Stimulated activated CD8-positive, alpha-beta memory T cell treated with anti-CD3 and anti-CD28 coated beads, Interleukin-15, amount 100 ng/mL, for 1 hour (primary cell): ENCODE measurements around the gene NR2F6.
A peak's percentile ranks its signal among the peaks of the same experiment; 100 is the strongest.
"Not testable (repeated sequence)": the region's sequence is repeated elsewhere in the genome, so short reads cannot be mapped to it uniquely, and the experiment has no call there.

ENCODE experiments used
- DNase-seq: peaks from one replicate; pipeline ENCODE4 v3.0.0-alpha.2; 2020; ENCODE audit warnings: low read depth

The NR2F6 gene

DNA sequence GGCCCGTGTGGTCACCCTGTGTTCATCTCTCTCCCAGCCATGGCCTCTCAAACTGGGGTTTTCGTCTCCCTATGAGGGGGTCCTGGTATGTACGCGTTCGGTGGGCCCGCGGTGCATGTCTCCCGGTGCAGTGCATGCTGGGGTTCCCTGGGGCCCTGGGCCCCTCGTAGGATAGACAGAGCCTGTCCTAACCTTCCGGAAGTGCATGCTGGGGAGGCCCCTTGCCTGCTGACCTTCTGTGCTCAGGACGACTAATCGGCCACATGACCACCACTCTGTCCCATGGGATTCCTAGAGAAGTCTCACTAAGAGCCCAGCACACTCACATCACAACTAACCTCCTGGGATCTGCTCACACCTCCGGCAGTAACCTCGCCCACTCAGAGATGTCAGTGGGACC, 35.4 kb downstream of the NR2F6 start:
- DNase-seq: no peak

DNA sequence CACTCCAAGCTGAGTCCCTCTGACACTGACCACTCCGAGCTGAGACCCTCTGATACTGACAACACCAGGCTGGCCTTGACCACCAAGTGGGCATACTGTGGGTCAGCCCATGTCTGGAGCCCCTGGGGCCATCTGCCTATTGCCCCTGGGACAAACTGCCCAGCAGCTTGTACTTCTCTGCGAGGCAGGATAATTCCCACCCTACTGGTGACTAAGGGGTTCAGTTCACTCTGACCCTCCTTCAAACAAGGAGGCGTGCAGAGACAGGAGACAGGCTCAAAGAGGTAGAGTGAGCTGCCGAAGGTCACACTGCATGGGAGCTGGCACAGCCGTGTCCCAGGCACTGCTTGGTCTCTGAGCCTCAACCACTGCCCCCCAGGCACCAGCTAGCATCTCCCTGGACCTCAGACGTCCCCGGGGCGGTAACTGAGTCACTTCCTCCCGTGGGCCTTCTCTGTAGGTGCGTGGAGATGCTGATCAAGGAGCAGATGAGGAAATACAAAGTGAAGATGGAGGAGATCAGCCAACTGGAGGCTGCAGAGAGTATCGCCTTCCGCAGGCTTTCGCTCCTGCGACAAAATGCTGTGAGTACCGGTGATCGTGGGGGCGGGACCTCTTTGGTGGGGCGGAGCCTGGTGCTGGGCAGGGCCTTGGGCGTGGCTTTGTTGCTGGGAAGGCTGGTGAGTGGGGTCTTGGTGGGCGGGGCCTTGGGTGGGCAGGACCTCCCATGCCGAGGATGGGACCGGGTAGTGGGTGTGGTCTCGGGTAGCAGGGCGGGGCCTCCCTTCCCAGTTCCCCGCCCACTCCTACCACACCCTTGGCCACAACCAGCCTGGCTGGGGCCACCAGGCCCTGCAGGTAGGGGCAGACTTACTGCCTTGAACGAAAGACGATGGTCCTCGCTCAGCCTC, 36.3 kb downstream of the NR2F6 start:
- DNase-seq: no peak

DNA sequence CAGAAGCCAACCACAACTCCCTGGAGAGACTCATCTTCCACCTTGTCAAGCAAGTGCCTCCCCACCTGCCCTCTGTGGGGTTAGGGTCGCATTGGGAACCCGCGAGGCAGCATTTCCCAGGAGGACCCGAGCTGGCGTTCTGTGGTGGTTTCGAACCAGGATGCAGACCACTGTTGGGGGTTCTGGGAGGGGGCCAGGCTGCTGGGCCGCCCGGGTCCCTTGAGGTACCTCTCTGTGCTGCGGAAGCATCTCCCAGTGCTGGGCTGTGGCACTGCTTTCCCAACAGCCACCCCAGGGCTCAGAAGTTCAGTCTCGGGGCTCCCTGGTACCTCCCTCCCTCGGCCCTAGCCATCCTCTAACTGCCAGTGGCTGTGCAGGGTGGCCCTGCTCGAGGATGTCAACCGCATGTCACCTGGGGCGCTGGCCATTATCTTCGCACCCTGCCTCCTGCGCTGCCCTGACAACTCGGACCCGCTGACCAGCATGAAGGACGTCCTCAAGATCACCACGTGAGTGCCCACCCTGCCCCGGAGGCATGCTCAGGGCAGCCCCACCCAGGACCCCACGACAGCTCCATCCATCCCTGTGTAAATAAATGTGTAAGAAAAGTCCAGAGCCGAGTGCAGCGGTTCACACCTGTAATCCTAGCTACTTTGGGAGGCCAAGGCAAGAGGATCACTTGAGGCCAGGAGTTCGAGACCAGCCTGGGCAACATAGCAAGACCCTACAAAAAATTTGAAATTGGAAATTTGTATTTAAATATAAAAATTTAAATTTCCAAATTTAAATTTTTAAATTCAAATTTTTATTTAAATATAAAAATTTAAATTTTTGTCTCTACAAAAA, 38.8 kb downstream of the NR2F6 start:
- DNase-seq: no peak

DNA sequence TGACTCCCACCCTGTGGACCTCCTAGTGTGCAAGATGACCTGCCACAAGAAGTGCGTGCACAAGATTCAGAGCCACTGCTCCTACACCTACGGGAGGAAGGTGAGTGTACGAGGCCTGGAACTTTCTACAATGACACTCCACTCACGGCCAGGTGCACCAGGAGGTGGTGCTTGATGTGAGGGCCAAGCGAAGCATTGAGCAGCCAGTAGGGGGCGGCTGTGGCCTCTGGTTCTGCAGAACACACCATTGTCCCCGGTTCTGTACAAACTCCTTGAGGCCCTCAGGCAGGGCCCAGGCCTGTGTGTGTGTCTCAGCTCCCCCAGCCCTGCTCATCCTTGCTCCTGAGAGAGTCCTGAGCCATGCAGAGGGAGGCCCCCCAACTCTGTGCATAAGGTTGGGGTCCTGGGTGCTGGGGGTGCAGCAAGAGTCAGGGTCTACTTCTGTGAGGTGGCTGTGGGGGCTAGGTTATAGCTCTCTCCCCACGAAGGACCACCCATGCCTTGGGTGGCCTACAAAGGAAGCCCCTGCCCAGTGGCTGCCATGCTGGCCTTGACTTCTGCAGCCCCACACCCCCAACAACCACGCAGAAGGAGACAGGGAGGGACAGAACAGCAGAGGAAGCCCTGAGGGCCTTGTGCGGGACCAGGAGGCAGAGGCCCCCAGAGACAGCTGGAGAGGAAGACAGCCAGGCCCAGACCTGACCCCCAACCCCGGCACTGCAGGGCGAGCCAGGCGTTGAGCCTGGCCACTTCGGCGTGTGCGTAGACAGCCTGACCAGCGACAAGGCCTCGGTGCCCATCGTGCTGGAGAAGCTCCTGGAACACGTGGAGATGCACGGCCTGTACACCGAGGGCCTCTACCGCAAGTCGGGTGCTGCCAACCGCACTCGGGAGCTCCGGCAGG, 40.2 kb downstream of the NR2F6 start:
- no peak for DNase-seq

DNA sequence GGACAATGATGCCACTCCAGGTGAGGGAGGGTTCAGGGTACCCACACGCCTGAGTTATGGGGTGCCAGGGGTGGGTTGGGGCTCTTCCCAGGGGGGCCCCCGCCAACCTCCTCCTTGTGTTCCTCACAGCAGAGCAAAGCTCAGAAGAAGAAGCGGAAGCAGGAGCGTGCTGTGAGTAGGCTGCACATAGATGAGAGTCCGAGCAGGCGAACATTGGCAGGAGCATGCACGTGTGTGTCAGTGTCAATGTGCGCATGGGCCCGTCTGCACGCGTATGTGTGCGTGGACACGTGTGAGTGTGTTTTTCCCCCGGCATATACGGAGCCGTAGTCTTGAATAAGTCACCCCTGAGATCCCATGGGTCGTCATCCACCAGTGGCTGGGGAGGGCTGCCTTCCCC, 43.0 kb downstream of the NR2F6 start:
- DNase-seq: no peak

DNA sequence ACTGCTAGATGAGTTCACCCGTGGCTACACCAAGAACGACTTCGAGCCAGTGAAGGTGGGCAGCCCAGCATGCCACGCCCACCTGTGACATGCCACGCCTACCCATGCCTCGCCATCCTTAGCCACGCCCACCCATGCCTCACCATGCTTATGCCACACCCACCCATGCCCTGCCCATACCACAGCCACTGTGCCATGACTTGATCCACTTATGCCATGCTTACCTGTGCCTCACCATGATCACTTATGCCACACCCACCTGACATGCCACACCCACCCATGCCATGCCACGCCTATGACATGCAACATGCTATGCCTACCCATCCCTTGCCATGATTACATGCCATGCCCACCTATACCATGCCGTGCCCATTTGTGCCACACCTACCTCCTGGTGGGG, 43.5 kb downstream of the NR2F6 start:
- DNase-seq: no peak

DNA sequence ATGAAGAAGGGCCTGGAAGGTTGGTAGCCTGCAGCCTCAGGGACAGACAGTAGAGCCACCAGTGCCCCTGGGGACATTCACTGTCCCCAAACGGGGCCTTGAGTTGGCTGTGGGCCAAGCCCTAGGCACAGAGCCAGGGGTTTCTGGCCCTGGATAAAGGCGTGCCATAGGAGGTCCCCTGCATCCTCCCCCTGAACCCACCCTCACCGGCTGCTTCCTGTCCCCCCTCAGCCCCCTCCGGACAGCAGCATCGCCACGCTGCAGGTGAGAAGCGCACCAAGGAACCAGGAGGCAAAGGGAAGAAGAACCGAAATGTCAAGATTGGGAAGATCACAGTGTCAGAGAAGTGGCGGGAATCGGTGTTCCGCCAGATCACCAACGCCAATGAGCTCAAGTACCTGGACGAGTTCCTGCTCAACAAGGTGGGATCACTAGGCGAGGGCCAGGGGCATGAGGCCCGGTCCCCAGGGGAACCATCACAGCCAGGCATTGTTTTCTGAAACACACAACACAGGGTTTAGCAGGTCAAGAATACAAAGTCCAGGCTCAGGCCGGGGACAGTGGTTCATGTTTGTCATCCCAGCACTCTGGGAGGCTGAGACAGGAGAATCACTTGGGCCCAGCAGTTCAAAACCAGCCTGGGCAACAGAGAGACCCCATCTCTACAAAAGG, 45.2 kb downstream of the NR2F6 start:
- DNase-seq: no peak

DNA sequence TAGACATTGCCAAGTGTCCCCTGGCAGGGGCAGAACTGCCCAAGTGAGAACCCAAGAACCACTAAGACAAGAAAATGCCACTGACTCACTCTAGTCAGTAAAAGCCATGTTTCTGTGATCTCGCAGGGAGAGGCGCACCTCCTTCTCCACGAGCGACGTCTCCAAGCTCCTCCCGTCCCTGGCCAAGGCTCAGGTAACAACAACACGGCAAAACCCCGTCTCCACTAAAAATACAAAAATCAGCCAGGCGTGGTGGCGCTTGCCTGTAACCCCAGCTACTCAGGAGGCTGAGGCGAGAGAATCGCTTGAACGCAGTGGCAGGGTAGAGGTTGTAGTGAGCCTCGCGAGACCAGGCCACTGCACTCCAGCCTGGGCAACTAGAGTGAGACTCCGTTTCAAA, 48.1 kb downstream of the NR2F6 start:
- DNase-seq: no peak

DNA sequence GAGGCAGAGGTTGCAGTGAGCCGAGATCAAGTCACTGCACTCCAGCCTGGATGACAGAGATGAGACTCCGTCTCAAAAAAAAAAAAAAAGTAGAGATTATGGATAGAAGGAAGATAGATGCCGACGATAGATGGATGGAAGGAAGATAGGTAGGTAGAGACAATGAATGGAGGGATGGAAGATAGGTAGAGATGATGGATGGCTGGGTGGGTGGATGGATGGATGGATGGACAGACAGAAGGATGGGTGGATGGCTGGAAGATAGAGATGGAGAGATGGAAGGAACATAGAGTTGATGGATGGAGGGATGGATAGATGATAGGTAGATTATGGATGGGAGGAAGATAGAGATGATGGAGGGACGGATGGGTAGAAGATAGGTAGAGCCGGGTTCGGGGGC, 49.1 kb downstream of the NR2F6 start:
- DNase-seq: no peak

DNA sequence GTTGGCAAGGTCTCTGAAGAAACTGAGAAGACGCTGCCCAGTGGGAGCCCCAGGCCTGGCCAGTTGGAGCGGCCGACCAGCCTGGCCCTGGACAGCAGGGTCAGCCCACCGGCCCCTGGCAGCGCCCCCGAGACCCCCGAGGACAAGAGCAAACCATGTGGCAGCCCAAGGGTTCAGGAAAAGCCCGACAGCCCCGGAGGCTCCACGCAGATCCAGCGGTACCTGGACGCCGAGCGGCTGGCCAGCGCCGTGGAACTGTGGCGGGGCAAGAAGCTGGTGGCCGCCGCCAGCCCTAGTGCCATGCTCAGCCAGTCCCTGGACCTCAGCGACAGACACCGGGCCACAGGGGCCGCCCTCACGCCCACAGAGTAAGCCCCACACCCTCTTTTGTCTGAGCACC, 50.6 kb downstream of the NR2F6 start:
- no peak for DNase-seq

DNA sequence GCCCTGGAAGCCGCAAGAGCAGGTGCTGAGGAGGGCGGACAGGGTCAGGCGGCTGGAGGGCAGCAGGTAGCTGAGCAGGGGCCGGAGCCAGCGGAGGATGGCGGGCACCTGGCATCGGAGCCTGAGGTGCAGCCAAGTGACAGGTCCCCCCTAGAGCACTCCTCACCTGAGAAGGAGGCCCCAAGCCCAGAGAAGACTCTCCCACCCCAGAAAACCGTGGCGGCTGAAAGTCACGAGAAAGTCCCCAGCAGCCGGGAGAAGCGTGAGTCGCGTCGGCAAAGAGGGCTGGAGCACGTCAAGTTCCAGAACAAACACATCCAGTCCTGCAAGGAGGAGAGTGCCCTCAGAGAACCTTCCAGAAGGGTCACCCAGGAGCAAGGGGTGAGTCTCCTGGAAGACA, 51.1 kb downstream of the NR2F6 start:
- no peak for DNase-seq

DNA sequence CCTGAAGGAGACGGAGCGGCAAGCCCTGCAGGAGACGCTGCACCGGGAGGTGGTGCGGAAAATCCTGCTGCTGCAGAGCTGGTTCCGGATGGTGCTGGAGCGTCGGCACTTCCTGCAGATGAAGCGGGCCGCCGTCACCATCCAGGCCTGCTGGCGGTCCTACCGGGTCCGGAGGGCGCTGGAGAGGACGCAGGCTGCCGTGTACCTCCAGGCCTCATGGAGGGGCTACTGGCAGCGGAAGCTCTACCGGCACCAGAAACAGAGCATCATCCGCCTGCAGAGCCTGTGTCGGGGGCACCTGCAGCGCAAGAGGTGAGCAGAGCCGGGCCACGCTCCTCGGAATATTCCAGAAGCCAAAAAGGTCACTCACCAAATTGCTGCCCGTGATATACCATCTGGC, 53.0 kb downstream of the NR2F6 start:
- DNase-seq: no peak

DNA sequence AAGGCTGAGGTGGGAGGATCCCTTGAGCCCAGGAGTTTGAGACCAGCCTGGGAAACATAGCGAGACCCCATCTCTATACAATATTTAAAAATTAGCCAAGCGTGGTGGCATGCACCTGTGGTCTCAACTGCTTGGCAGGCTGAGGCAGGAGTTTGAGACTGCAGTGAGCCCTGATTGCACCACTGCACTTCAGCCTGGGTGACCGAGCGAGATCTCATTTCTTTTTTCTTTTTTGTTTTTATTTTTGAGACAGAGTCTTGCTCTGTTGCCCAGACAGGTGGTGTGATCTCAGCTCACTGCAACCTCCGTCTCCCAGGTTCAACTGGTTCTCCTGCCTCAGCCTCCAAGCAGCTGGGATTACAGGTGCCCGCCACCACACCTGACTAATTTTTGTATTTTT, 54.0 kb downstream of the NR2F6 start:
- DNase-seq: not testable (repeated sequence)

DNA sequence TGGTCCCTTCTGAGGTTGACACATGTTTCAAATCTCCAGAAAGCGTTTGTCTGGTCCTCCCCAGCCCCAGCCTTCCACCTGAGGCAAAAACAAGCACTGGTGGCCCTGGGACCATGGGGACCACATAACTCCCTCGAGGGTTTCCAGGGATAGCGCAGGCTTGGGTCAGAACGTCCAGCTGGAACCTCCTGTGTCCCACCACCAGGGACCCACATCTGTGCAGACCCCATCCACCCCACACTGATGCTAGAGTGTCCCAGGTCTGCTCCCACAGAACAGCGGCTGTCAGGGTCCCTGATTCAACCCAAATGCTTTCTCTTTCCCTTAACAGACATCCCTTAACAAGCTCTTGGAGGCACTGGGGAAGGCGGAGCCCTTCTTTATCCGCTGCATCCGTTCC, 60.1 kb downstream of the NR2F6 start:
- no peak for DNase-seq

DNA sequence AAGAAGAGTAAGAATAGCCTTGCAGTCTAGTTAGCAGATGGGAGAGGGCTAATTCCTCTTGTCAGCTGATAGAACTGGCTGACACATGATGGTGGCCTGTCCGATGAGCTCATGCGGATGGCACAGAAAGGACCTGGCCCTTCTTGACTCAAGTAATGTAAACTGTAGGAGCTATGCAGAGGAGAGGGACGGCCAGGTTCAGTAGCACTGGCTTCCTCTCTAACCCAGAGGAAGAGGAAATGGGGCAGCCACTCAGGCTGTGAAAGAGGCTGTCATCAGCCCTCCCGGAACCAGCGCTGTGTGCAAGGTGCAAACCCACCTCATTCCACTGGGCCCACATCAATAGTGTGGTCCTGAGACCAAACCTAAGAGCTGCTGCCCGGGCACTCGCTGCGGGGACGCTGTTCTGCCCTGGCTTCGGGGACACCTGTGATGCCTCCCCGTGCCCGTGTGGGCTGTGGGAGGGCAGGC, 61.3 kb downstream of the NR2F6 start:
- DNase-seq: peak; percentile 17

DNA sequence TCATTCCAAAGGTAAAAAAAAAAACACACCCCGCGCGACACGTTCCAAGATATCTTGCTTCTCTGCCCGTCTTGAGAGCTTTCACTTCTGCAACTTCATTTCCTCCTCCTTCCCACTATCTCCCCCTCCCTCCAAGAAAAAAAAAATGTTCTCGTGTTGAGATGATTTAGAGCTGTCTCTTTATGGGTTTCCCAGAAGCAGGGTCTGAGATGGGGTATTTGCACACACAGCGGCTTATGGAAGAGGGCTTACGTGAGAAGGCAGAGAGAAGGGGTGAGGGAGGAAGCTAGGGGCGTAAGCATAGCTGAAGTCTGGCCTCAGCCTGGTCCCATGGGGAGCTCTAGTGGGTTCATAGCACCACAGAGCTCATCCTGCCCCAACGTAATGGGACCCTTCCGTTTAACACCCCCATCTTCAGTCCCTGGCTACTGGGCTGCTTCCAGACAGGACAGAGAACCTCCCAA, 61.8 kb downstream of the NR2F6 start:
- no peak for DNase-seq

DNA sequence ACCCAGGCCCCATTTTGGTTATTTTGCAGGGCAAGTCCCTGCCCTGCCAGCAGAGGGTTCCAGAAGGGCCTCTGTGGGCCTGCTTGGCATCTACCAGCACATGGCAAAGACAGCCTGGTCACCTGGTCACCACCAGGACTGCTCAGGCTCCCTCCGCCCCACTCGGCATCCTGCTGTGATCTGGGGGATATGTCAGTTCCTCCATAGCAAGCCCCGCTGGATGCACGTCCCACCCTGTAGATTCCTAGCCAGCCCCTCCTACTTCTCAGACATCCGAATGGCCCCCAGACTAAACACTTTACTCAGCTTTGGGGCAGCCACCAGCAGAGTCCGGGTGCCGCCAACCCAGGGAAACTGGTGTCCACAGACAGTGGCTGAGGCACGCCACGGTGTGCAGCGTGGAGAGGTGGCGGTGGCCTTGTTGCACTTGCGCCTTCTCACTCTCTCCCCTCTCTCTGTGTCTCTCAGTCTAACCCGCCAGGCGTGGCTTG, 62.4 kb downstream of the NR2F6 start:
- no peak for DNase-seq
